MM.1S (cell line): ENCODE measurements around the gene PPP3R1.

Experiments used
- CTCF ChIP-seq: fragments of 300-600 bp; sonication (generic); IDR thresholded peaks from 2 replicates; pipeline ENCODE4 v1.5.1; 2016; ENCODE audit warnings: antibody characterized with exemption, low read length, mixed read lengths
- EZH2 ChIP-seq: fragments of 300-600 bp; sonication (generic); optimal IDR thresholded peaks from 2 replicates; pipeline ENCODE3; 2017; ENCODE audit warnings: low read depth, mild to moderate bottlenecking, antibody characterized with exemption, low read length, mixed read lengths
- EZH2phosphoT487 ChIP-seq: fragments of 300-600 bp; sonication (generic); IDR thresholded peaks from 2 replicates; pipeline ENCODE4 v1.6.1; 2018; ENCODE audit warnings: antibody characterized with exemption, low read length

DNA sequence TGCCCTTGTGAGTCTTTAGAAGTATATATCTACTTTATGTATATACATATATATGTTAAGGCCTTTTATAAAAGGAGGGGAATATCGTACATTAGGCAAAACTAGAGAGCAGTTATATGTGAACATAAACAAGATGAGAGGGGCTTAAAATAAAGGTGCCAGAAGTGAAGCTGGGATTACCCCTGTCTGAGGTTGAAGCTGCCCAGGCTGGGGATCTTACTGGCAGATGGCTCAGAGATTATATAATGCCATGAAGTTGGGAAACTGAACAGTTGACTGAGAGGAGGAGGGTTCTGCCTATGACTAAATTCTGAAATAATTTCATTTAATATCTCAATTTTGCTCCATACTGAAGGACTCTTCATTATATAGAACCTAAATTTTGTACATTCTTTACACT lies 88.7 kb downstream of the PPP3R1 start:
- TF ChIP-seq CTCF (no peak), EZH2phosphoT487 (no peak), EZH2 (no peak)
